Neutrophil (primary cell): Measurements from ENCODE around the gene USP7.
"Not testable (repeated sequence)": the region's sequence is repeated elsewhere in the genome, so short reads cannot be mapped to it uniquely, and the experiment has no call there.

ENCODE experiments used
- H3K27ac ChIP-seq: fragments of 200-600 bp; sonication (generic); 2 replicates; pipeline ENCODE4 v1.5.1; 2016; ENCODE audit warnings: mild to moderate bottlenecking, moderate library complexity
- H3K27me3 ChIP-seq: fragments of 200-600 bp; sonication (generic); 2 replicates; pipeline ENCODE4 v1.6.0; 2016; ENCODE audit warnings: mild to moderate bottlenecking
- H3K36me3 ChIP-seq: fragments of 200-600 bp; sonication (generic); 2 replicates; pipeline ENCODE4 v1.5.1; 2017
- H3K4me1 ChIP-seq, 2 experiments: fragments of 200-600 bp in 1 of 2; sonication (generic) in 1 of 2; 1 replicate in 1 of 2; 2 replicates in 1 of 2; pipeline versions ENCODE4 v1.5.1 to v1.6.1; 2013 to 2016; ENCODE audit warnings: low read depth in 1 of 2, low read length in 1 of 2, mild to moderate bottlenecking in 1 of 2, moderate library complexity in 1 of 2; ENCODE audit not compliant: control insufficient read depth in 1 of 2, insufficient read depth in 1 of 2
- H3K4me3 ChIP-seq, 2 experiments: fragments of 200-600 bp in 1 of 2; sonication (generic) in 1 of 2; 1 replicate in 1 of 2; 2 replicates in 1 of 2; pipeline ENCODE4 v1.5.1; 2013 to 2016; ENCODE audit warnings: low read depth in 1 of 2, low read length in 1 of 2, mild to moderate bottlenecking in 1 of 2, moderate library complexity in 1 of 2
- H3K9me3 ChIP-seq: fragments of 200-600 bp; sonication (generic); 2 replicates; pipeline ENCODE4 v1.5.1; 2016
- TF ChIP-seq, protein P1 (sequence below): fragments of 200-600 bp; sonication (generic); IDR thresholded peaks from 2 replicates; pipeline ENCODE4 v1.5.1; 2016; ENCODE audit warnings: antibody characterized with exemption

Gene USP7

DNA sequence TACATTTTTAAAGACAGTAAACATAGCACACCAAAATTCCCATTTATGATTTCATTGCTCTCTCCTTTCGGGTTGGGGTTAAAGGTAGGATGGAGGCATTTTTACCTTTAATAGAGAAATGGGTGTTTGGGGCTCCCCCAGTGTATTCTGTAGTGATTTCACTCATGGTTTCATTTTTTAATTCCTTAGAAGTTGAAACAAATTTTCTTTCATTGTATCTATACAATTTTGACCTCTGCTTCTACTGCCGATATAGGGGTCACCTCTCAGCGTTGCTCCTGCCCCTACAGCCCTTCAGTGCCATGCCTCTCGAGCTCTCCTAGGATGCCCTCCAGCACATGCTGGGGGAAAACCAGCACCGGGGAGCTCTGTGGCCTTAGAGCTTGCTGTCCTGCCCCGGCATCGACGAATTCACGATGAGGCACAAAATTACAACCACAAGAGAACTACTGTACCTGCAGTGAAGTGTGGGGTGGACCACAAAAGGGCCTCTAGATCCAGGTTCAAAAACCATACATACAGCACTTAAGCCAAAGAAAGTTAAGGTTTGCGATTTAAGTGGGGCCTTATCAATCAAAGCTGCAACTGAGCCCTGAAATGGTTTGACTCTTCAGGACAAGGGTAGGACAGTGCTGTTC, 42.2 kb downstream of the USP7 start:
- no peak overlapping the region for H3K27ac ChIP-seq
- no peaks in the 10 kb centered on the region for H3K9me3 ChIP-seq
- no peaks in the 10 kb centered on the region for H3K27me3 ChIP-seq
- H3K36me3 ChIP-seq, result peaks cover 83% of the 10 kb centered on the region
- TF ChIP-seq, protein P1, sequence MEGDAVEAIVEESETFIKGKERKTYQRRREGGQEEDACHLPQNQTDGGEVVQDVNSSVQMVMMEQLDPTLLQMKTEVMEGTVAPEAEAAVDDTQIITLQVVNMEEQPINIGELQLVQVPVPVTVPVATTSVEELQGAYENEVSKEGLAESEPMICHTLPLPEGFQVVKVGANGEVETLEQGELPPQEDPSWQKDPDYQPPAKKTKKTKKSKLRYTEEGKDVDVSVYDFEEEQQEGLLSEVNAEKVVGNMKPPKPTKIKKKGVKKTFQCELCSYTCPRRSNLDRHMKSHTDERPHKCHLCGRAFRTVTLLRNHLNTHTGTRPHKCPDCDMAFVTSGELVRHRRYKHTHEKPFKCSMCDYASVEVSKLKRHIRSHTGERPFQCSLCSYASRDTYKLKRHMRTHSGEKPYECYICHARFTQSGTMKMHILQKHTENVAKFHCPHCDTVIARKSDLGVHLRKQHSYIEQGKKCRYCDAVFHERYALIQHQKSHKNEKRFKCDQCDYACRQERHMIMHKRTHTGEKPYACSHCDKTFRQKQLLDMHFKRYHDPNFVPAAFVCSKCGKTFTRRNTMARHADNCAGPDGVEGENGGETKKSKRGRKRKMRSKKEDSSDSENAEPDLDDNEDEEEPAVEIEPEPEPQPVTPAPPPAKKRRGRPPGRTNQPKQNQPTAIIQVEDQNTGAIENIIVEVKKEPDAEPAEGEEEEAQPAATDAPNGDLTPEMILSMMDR, result no peak
- no peaks in the 10 kb centered on the region for H3K4me1 ChIP-seq
- no peak overlapping the region for H3K4me3 ChIP-seq

DNA sequence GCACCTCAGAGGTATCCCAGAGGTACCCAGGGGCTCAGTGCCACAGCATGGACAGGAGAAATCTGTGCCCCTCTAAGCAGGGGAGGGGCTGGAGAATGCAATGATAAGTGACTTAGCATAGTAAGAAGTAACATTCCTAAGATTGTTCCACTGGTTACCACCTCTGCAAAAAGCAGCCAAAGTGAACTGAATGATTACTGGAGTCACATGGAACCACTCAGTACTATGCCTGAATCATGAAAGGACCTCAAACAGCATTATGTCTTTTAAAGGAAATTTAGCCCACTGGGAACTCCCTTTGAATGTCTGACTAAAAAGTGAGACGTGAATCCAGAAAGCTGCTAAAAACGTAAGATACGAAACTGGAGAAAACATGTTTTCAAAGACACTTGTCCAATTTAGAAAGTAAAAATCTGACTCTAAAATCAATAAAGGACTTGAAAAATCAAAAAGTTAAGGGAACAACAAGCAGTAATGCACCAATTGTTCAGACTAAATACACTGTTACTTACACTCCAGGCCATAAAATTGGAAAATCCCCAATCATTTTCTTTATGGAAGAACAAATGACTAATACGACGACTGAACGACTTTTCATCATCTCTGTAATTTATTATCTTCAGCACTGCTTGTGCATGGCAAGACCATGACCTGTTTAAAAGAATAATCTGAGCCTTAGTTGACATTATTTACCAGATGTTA, 42.9 kb downstream of the USP7 start:
- Histone ChIP-seq H3K36me3 (peaks cover 87% of the 10 kb centered on the region), H3K4me3 (no peak overlapping the region), H3K27ac (no peak overlapping the region), H3K9me3 (no peaks in the 10 kb centered on the region), H3K4me1 (no peaks in the 10 kb centered on the region), H3K27me3 (no peaks in the 10 kb centered on the region)
- TF ChIP-seq, protein P1, result no peak

DNA sequence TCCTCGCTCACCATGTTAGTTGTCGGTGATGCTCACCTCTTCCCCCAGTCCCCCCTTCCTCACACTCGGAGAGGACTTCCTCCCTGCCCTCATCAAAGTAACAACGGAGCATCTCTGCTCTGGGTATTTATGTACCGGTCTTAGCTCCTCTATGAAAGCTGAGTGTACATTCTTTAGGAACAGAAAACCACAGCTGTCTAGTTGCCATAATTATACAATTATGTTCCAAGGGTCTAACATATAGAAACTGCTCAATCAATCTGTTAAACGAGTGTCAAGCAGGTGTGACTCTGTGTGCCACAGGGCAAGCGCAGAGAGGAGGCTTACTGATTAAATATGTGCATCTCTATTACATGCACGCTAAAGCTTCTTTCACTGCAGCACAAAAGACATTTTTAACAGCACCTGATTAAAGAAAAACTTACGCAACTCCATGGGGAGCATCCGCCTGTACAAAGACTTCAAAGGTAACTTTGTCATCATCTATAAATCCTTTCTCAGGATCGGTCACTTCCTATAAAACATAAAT, 43.7 kb downstream of the USP7 start:
- no peaks in the 10 kb centered on the region for H3K9me3 ChIP-seq
- H3K4me1 ChIP-seq, result no peaks in the 10 kb centered on the region
- peaks cover 94% of the 10 kb centered on the region for H3K36me3 ChIP-seq
- H3K27me3 ChIP-seq, result no peaks in the 10 kb centered on the region
- H3K4me3 ChIP-seq, result no peak overlapping the region
- TF ChIP-seq, protein P1, result no peak
- H3K27ac ChIP-seq, result no peak overlapping the region

DNA sequence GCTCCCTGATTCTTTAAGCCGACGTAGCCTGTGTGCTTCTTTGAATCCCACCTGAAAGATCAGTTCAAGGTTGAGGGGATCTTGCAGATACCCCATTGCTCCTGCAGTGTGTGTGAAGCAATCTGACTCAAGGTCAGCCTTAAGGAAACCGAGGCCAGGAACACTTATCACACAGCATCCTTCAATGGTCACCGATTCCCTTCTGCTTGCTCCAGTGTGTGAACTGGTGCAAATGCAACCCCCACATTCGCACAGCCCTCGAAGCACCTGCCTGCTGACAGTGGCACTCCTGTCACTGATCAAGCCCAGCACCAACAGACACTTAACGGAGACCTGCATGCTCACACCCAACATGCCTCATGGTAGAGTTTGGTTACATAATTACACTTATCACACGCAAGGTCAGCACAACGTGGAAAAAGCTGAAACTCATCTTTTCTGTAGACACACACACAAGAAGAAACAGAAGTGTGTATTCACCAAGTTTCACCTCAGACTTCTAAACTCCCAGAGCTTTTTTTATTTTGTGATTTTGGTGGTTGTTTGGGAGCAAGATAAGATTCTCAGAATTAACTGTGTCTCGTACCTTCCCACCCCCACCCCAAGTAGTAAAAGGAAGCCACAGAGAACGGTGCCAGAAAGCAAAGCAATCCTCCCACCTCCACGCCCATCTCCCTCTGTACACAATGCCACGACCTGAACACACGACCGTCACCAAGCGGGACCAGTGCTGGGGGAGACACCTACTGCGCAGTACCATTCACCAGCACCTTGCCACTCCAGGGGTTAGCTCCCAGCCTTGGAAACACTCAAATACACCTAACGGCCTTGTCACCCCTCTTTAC, 44.4 kb downstream of the USP7 start:
- H3K36me3 ChIP-seq, result peaks cover 94% of the 10 kb centered on the region
- TF ChIP-seq, protein P1, result no peak
- no peak overlapping the region for H3K4me3 ChIP-seq
- H3K27me3 ChIP-seq, result no peaks in the 10 kb centered on the region
- H3K4me1 ChIP-seq, result no peaks in the 10 kb centered on the region
- no peak overlapping the region for H3K27ac ChIP-seq
- H3K9me3 ChIP-seq, result no peaks in the 10 kb centered on the region

DNA sequence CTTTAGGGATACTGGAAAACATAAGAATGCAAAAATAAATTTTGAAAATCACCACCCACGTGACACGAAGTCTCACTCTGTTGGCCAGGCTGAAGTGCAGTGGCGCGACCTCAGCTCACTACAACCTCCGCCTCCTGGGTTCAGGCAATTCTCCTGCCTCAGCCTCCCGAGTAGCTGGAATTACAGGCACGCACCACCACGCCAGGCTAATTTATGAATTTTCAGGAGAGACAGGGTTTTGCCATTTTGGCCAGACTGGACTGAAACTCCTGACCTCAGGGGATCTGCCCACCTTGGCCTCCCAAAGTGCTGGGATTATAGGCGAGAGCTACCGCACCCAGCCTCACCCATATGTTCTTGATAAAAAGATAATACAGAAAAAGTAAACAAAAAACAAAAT, 46.4 kb downstream of the USP7 start:
- not testable (repeated sequence) for H3K9me3 ChIP-seq, H3K27me3 ChIP-seq, H3K27ac ChIP-seq, H3K4me3 ChIP-seq, H3K4me1 ChIP-seq
- H3K36me3 ChIP-seq, result peaks cover 90% of the 10 kb centered on the region
